Parathyroid adenoma (tissue), 2 donors: ENCODE results near the gene SMCHD1.

ENCODE experiments used
- H2AFZ ChIP-seq: fragments of 300-600 bp; sonication (generic); one replicate; pipeline ENCODE4 v1.7.0; 2017; ENCODE audit warnings: antibody characterized with exemption, mild to moderate bottlenecking
- H3K27ac ChIP-seq: fragments of 300-600 bp; sonication (generic); one replicate; pipeline ENCODE4 v1.7.0; 2017
- H3K27me3 ChIP-seq: fragments of 300-600 bp; sonication (generic); one replicate; pipeline ENCODE4 v1.7.0; 2017; ENCODE audit warnings: low read length; ENCODE audit not compliant: control insufficient read depth, insufficient read depth
- H3K36me3 ChIP-seq: fragments of 300-600 bp; sonication (generic); one replicate; pipeline ENCODE4 v1.7.0; 2017; ENCODE audit warnings: low read length; ENCODE audit not compliant: control insufficient read depth, insufficient read depth
- H3K4me1 ChIP-seq: fragments of 300-600 bp; sonication (generic); one replicate; pipeline ENCODE4 v1.7.0; 2017; ENCODE audit warnings: control low read depth
- H3K4me2 ChIP-seq: fragments of 300-600 bp; sonication (generic); one replicate; pipeline ENCODE4 v1.7.0; 2017; ENCODE audit warnings: low read length
- H3K4me3 ChIP-seq: fragments of 300-600 bp; sonication (generic); one replicate; pipeline ENCODE4 v1.7.0; 2017; ENCODE audit warnings: low read depth, low read length
- H3K79me2 ChIP-seq: fragments of 300-600 bp; sonication (generic); one replicate; pipeline ENCODE4 v1.7.0; 2017; ENCODE audit warnings: control low read depth
- H3K9ac ChIP-seq: fragments of 300-600 bp; sonication (generic); one replicate; pipeline ENCODE4 v1.7.0; 2017; ENCODE audit warnings: mild to moderate bottlenecking
- H3K9me3 ChIP-seq: fragments of 300-600 bp; sonication (generic); one replicate; pipeline ENCODE4 v1.7.0; 2017; ENCODE audit warnings: low read length; ENCODE audit not compliant: control insufficient read depth
- CTCF ChIP-seq: fragments of 300-600 bp; sonication (generic); IDR thresholded peaks from one replicate; pipeline ENCODE4 v1.7.0; 2017; ENCODE audit warnings: antibody characterized with exemption, mild to moderate bottlenecking
- donor health status: primary hyperparathyroidism.

Gene SMCHD1

DNA sequence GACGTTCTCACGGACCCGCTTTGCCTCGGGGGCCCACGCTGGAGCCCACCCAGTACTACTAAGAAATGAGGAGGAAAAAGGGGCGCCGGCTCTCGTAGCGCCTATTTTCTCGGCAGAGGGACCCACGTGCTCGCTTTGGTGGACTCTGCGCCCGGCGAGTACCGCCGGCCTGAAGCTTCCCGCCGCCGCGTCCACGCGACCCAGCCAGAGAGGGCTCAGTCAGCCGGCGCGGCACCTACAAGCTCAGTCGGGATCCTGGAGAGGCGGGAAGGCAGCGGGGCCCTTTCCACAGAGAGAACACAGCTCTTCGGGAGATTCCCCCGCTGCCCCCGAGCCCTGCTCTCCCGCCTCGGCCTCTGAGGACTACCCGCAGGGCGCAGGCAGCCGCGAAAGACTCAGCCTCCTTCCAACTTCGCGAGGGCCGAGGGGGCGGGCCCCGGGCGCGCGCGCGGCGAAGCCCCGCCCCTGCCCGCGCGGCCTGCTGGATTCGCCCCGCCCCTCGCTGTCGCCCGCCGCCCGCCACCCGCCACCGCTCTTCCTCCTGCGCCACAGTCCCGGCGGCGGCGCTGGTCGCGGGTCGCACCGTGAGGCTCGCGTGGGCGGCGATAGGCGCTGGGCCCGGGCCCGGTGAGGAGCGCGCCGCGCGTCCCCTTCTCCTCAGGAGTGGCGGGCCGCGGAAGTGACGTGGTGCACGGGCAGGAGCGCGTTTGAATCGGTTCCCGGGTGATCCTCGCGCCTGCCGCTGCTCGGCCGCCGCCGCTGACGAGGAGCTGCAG, at the start of gene SMCHD1:
TSS of gene SMCHD1 (plus strand) at position 549 of the 776 bp plus-strand sequence. CDS start 350 bp downstream, outside the sequence.
- no peak for TF ChIP-seq CTCF
- Histone ChIP-seq H3K4me3 (peak within 1 kb of the TSS; percentile 78), H3K27me3 (no peaks in the 10 kb centered on the region), H3K4me1 (peaks cover 9% of the 10 kb centered on the region), H3K4me2 (peak within 1 kb of the TSS; percentile 89), H3K27ac (peak within 1 kb of the TSS; percentile 83), H3K79me2 (peaks cover 14% of the 10 kb centered on the region), H3K9ac (peak within 1 kb of the TSS; percentile 79), H3K36me3 (no peaks in the 10 kb centered on the region), H2AFZ (peak within 1 kb of the TSS; percentile 99), H3K9me3 (no peaks in the 10 kb centered on the region)

- H3K4me1 ChIP-seq: no peaks in the 10 kb centered on the region
- no peak for TF ChIP-seq CTCF
- H3K79me2 ChIP-seq: no peaks in the 10 kb centered on the region
- no peak overlapping the region for H3K4me3 ChIP-seq
- H3K36me3 ChIP-seq: no peaks in the 10 kb centered on the region
- no peaks in the 10 kb centered on the region for H3K27me3 ChIP-seq
- no peak overlapping the region for H3K9ac ChIP-seq
- H3K4me2 ChIP-seq: no peak overlapping the region
- no peak overlapping the region for H2AFZ ChIP-seq
- no peak overlapping the region for H3K27ac ChIP-seq
- no peaks in the 10 kb centered on the region for H3K9me3 ChIP-seq
Measured at GRCh38 chr18:2606335-2606734, 49.2 kb upstream of the SMCHD1 start.

DNA sequence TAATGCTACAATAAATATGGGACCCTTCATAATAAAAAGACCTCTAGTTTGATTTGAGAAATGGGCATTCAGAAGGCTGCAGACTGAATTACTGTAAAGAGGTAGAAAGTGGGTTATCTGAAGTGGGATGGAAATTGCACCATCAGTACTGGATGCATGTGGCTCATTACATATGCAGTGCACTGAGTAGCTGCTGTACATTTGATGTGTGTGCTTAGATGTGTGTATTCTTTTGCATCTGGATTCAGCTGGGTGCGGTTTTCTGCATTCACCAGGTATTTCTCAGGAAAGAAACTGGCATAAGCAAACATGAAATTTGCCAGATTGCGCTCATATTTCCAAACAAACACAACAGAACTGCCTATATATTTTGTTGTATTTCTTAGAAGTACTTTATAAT, 45.9 kb upstream of the SMCHD1 start:
- Histone ChIP-seq H3K4me1 (no peaks in the 10 kb centered on the region), H2AFZ (no peak overlapping the region), H3K27ac (no peak overlapping the region), H3K9ac (no peak overlapping the region), H3K4me2 (no peak overlapping the region), H3K9me3 (no peaks in the 10 kb centered on the region), H3K79me2 (no peaks in the 10 kb centered on the region), H3K36me3 (no peaks in the 10 kb centered on the region), H3K4me3 (no peak overlapping the region), H3K27me3 (no peaks in the 10 kb centered on the region)
- TF ChIP-seq CTCF: no peak

DNA sequence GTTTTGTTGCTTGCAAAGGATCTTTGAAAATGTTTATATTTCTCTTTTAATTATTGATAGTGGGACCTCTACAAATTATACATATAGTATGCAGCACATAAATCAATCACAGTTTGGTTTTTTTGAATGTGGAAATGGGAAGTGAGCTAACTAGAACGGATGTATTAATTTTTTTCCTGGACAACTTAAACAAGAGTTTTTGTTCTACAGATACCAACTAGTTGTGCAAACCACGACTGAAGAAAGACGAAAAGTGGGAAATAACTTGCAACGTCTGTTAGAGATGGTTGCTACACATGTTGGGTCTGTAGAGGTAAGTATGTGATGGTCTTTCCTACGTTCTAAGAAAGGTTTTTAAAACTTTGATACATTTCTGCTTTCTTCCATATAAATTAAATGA, 45.0 kb upstream of the SMCHD1 start:
- no peaks in the 10 kb centered on the region for H3K36me3 ChIP-seq
- H3K9me3 ChIP-seq: no peaks in the 10 kb centered on the region
- H3K4me3 ChIP-seq: no peak overlapping the region
- no peak overlapping the region for H3K9ac ChIP-seq
- H3K4me2 ChIP-seq: no peak overlapping the region
- H3K27ac ChIP-seq: no peak overlapping the region
- H3K27me3 ChIP-seq: no peaks in the 10 kb centered on the region
- no peaks in the 10 kb centered on the region for H3K79me2 ChIP-seq
- no peak overlapping the region for H2AFZ ChIP-seq
- TF ChIP-seq CTCF: no peak
- no peaks in the 10 kb centered on the region for H3K4me1 ChIP-seq

DNA sequence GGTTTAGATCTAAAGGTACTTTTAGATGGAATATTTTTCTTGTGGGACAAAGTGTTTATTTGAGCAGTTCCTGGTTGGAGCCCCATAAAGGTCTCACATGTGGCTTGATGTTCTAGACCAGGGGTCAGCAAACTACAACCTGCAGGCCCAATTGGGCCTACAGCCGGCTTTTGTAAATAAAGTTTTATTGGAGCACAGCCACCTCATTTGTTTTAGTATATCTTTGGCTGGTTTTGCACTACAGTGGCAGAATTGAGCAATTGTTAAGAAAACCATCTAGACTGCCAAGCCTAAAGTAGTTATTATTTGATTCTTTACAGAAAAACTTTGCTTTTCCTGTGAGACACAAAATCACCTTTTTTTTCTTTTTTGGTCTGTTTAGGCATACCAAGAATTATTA, 42.5 kb upstream of the SMCHD1 start:
- no peaks in the 10 kb centered on the region for H3K36me3 ChIP-seq
- TF ChIP-seq CTCF: no peak
- no peak overlapping the region for H2AFZ ChIP-seq
- no peak overlapping the region for H3K9ac ChIP-seq
- H3K4me3 ChIP-seq: no peak overlapping the region
- H3K27ac ChIP-seq: no peak overlapping the region
- no peaks in the 10 kb centered on the region for H3K4me1 ChIP-seq
- H3K9me3 ChIP-seq: no peaks in the 10 kb centered on the region
- H3K79me2 ChIP-seq: no peaks in the 10 kb centered on the region
- H3K4me2 ChIP-seq: no peak overlapping the region
- no peaks in the 10 kb centered on the region for H3K27me3 ChIP-seq
